HK-2 (cell line): Measurements from ENCODE around the gene HSP90AA1.
"Not testable (repeated sequence)": the region's sequence is repeated elsewhere in the genome, so short reads cannot be mapped to it uniquely, and the experiment has no call there.

ENCODE experiments used
- DNase-seq: peaks from one replicate; pipeline ENCODE4 v3.0.0-alpha.2; 2018; ENCODE audit not compliant: unreplicated experiment

Gene HSP90AA1

GRCh38 chr14:102086972-102087761 lies at the start of gene HSP90AA1:
Gene HSP90AA1, minus strand, starts transcription at chr14:102087044. Its CDS starts 666 bp downstream, at chr14:102086378.
- peak; percentile 94 for DNase-seq

- not testable (repeated sequence) for DNase-seq
Measured at GRCh38 chr14:102135456-102135855, 48.6 kb upstream of the HSP90AA1 start.

GRCh38 chr14:102134719-102135118 lies 47.9 kb upstream of the HSP90AA1 start:
- DNase-seq, result not testable (repeated sequence)

GRCh38 chr14:102134021-102134420 lies 47.2 kb upstream of the HSP90AA1 start:
- not testable (repeated sequence) for DNase-seq

GRCh38 chr14:102131741-102132140 lies 44.9 kb upstream of the HSP90AA1 start:
- DNase-seq, result no peak

- no peak for DNase-seq
Measured at GRCh38 chr14:102126807-102127455, 40.1 kb upstream of the HSP90AA1 start.

GRCh38 chr14:102125546-102125945 lies 38.7 kb upstream of the HSP90AA1 start:
- no peak for DNase-seq

- DNase-seq, result no peak
Measured at GRCh38 chr14:102124419-102124818, 37.6 kb upstream of the HSP90AA1 start.

- no peak for DNase-seq
Measured at GRCh38 chr14:102121567-102121966, 34.7 kb upstream of the HSP90AA1 start.

- no peak for DNase-seq
Measured at GRCh38 chr14:102120888-102121287, 34.0 kb upstream of the HSP90AA1 start.

- DNase-seq, result no peak
Measured at GRCh38 chr14:102117852-102118251, 31.0 kb upstream of the HSP90AA1 start.

GRCh38 chr14:102116361-102117180 lies 29.7 kb upstream of the HSP90AA1 start:
- no peak for DNase-seq

GRCh38 chr14:102111101-102111500 lies 24.3 kb upstream of the HSP90AA1 start:
- DNase-seq, result no peak

- DNase-seq, result not testable (repeated sequence)
Measured at GRCh38 chr14:102109332-102109731, 22.5 kb upstream of the HSP90AA1 start.

GRCh38 chr14:102105369-102105768 lies 18.5 kb upstream of the HSP90AA1 start:
- DNase-seq, result no peak

GRCh38 chr14:102103062-102103695 lies 16.3 kb upstream of the HSP90AA1 start:
- DNase-seq, result no peak

GRCh38 chr14:102097441-102098135 lies 10.7 kb upstream of the HSP90AA1 start:
- DNase-seq, result no peak

GRCh38 chr14:102096569-102097188 lies 9.8 kb upstream of the HSP90AA1 start:
- peak; percentile 70 for DNase-seq

GRCh38 chr14:102095871-102096568 lies 9.2 kb upstream of the HSP90AA1 start:
- DNase-seq, result no peak

GRCh38 chr14:102095231-102095870 lies 8.5 kb upstream of the HSP90AA1 start:
- no peak for DNase-seq
